Ascending aorta (tissue), 2 donors: Measurements from ENCODE around the gene COL1A2. TPM values are rescaled to one million over a fixed set of nuclear protein-coding genes. Genes with fewer than 3 reads are reported as not detected.

Experiments used
- DNase-seq, 2 donors: peaks; one replicate each; pipeline ENCODE4 v3.0.0-alpha.2; 2019; ENCODE audit warnings: low spot score in 2 of 2
- H3K27ac ChIP-seq, 2 donors: fragments of 200-600 bp; sonication (generic); one replicate each; pipeline ENCODE4 v1.5.1; 2016 to 2017; ENCODE audit warnings: mild to moderate bottlenecking in 1 of 2
- H3K27me3 ChIP-seq: fragments of 200-600 bp; sonication (generic); one replicate; pipeline ENCODE4 v1.5.1; 2017
- H3K36me3 ChIP-seq, 2 donors: fragments of 200-600 bp; sonication (generic); one replicate each; pipeline ENCODE4 v1.5.1; 2016
- H3K4me1 ChIP-seq, 2 donors: fragments of 200-600 bp; sonication (generic); one replicate each; pipeline ENCODE4 v1.5.1; 2016 to 2017; ENCODE audit warnings: mild to moderate bottlenecking in 1 of 2
- H3K4me3 ChIP-seq, 2 donors: fragments of 200-600 bp; sonication (generic); one replicate each; pipeline ENCODE4 v1.5.1; 2016 to 2017; ENCODE audit warnings: mild to moderate bottlenecking in 1 of 2
- H3K9me3 ChIP-seq, 2 donors: fragments of 200-600 bp; sonication (generic); one replicate each; pipeline ENCODE4 v1.5.1; 2016
- intact Hi-C: fragments of 100-400 bp; cut with DNase I; formaldehyde crosslinking; loops from one replicate; pipeline ENCODE4 v1.15.1; 2023
- total RNA-seq: library from RNA; depleted of rRNA; stranded (reverse); fragments of >200 nt; gene quantifications from one replicate; pipeline ENCODE4 v1.1.0, GENCODE V29; 2016
- TF ChIP-seq, protein P1 (sequence below), 3 experiments: fragments of 200-600 bp in 2 of 3; fragments of 450-650 bp in 1 of 3; sonication (generic) in 2 of 3; IDR thresholded peaks; one replicate each; pipeline ENCODE4 v1.5.1; 2016 to 2019; ENCODE audit warnings: antibody characterized with exemption in 3 of 3, mild to moderate bottlenecking in 1 of 3, moderate library complexity in 1 of 3

The COL1A2 gene
- 692 TPM for total RNA-seq

DNA sequence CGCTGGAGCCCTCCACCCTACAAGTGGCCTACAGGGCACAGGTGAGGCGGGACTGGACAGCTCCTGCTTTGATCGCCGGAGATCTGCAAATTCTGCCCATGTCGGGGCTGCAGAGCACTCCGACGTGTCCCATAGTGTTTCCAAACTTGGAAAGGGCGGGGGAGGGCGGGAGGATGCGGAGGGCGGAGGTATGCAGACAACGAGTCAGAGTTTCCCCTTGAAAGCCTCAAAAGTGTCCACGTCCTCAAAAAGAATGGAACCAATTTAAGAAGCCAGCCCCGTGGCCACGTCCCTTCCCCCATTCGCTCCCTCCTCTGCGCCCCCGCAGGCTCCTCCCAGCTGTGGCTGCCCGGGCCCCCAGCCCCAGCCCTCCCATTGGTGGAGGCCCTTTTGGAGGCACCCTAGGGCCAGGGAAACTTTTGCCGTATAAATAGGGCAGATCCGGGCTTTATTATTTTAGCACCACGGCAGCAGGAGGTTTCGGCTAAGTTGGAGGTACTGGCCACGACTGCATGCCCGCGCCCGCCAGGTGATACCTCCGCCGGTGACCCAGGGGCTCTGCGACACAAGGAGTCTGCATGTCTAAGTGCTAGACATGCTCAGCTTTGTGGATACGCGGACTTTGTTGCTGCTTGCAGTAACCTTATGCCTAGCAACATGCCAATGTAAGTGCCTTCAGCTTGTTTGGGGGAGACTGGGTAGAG is at the start of gene COL1A2:
TSS of gene COL1A2 (plus strand) at position 459 of the 704 bp plus-strand sequence. CDS start at position 596, 137 bp downstream.
- intact Hi-C loops, result loop anchor here (1.0 to 10.0 kb wide), 6 partner anchors 19 to 390 kb away; partner anchors contain the start of gene BET1
- TF ChIP-seq, protein P1, sequence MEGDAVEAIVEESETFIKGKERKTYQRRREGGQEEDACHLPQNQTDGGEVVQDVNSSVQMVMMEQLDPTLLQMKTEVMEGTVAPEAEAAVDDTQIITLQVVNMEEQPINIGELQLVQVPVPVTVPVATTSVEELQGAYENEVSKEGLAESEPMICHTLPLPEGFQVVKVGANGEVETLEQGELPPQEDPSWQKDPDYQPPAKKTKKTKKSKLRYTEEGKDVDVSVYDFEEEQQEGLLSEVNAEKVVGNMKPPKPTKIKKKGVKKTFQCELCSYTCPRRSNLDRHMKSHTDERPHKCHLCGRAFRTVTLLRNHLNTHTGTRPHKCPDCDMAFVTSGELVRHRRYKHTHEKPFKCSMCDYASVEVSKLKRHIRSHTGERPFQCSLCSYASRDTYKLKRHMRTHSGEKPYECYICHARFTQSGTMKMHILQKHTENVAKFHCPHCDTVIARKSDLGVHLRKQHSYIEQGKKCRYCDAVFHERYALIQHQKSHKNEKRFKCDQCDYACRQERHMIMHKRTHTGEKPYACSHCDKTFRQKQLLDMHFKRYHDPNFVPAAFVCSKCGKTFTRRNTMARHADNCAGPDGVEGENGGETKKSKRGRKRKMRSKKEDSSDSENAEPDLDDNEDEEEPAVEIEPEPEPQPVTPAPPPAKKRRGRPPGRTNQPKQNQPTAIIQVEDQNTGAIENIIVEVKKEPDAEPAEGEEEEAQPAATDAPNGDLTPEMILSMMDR (IDR thresholded peaks at IDR 0.05), result no peak
- DNase-seq, result peak; percentile 44 to 95

DNA sequence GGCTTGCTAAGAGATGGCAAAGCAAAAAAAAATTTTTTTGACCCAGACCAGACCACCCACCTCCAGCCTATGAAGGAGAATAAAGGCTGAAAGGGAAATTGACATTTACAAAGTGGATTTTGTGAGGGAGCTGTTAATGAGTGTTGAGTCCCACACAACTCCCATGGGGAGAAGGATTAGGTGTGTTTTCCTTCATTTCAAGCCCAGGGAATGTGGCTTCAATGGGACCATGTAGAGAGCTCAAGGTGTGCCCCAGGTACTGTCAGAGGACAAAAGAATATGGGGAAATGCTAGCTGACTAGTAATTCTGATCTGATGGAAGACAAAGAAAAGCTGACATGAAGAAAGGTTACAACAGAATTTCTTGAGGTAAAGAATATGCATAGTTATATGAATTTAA is 48.8 kb upstream of the COL1A2 start:
- intact Hi-C loops, result no loop called here
- Histone ChIP-seq H3K36me3 (no peaks in the 10 kb centered on the region), H3K27me3 (no peaks in the 10 kb centered on the region), H3K4me3 (no peak overlapping the region), H3K9me3 (no peaks in the 10 kb centered on the region), H3K27ac (no peak overlapping the region), H3K4me1 (peaks cover 0 to 18% of the 10 kb centered on the region in 2 donors)
- no peak for DNase-seq
- TF ChIP-seq, protein P1 (IDR thresholded peaks at IDR 0.05), result no peak

More for the DNA sequence above, at the start of gene COL1A2:
- H3K9me3 ChIP-seq, result no peaks in the 10 kb centered on the region
- H3K27me3 ChIP-seq, result no peaks in the 10 kb centered on the region
- H3K36me3 ChIP-seq, result peaks cover 11 to 17% of the 10 kb centered on the region in 2 donors
- peaks cover 3 to 32% of the 10 kb centered on the region in 2 donors for H3K4me1 ChIP-seq
- H3K27ac ChIP-seq, result peak within 1 kb of the TSS; percentile 91 to 97
- peak within 1 kb of the TSS; percentile 74 to 80 for H3K4me3 ChIP-seq

DNA sequence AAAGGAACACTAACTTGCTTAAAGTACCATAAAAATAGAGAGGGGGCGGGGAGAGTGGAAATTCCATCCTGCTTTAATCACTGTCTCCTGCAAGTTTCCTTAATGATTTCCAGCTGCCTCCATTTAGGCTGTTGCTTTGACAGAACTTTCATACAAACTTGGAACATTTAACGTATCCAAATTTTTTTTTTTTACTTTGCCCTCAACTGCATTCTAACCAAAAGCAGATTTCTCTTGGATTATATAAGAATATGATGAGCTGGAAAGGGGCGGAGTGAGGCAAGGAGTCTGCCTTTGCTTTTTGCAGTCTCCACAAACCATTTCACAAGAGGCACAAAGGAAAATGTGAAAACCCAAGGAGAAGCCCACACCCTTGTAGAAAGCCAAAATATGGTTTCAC is 46.6 kb upstream of the COL1A2 start:
- Histone ChIP-seq H3K4me3 (peak overlapping the region; percentile 20 to 36), H3K36me3 (no peaks in the 10 kb centered on the region), H3K27me3 (no peaks in the 10 kb centered on the region), H3K4me1 (peaks cover 0 to 18% of the 10 kb centered on the region in 2 donors), H3K27ac (peak overlapping the region; percentile 72 to 73), H3K9me3 (no peaks in the 10 kb centered on the region)
- intact Hi-C loops, result loop anchor here (2.0 kb wide), 2 partner anchors 21 to 47 kb away; partner anchors contain the start of gene COL1A2
- TF ChIP-seq, protein P1 (IDR thresholded peaks at IDR 0.05), result no peak
- peak in 1 of 2 donors; percentile 74 for DNase-seq

DNA sequence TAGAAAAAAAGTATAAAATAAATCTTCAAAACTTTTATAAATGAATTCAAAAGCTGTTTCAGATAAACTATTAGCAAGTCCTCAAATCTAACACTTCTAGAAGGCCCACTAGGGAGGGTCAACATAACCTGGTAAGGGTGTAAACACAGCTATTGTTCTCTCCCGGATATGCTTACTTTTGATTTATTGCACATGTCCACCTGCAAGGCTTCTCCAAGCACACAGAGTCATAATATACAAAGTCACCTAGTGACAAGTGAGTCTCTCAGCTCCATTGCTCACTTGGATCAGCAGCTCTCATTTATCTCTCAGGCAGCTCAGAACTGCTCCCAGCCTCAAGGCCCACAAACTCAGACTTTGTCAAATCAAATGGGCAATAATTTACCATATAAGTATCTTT is 44.0 kb upstream of the COL1A2 start:
- Histone ChIP-seq H3K27me3 (no peaks in the 10 kb centered on the region), H3K27ac (no peak overlapping the region), H3K4me3 (no peak overlapping the region), H3K36me3 (no peaks in the 10 kb centered on the region), H3K4me1 (peaks cover 8 to 25% of the 10 kb centered on the region in 2 donors), H3K9me3 (no peaks in the 10 kb centered on the region)
- TF ChIP-seq, protein P1 (IDR thresholded peaks at IDR 0.05), result no peak
- intact Hi-C loops, result no loop called here
- no peak for DNase-seq

DNA sequence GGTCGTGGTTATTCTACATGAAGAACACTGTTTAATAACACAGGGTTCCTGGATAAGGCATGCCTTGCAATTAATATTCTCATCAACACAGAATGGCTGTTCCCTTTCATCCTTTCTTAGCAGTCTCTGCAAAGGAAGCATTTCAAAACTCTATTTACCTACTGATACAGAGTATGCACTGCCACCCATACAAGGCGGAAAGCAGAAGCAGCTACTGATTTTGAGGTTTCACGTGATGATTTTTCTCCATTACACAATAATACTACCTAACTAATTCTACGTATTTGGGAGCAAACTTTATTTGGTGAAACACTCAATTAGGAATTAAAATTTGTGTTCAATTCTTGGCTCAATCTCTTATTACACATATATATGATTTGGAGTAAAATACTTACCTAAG is 43.0 kb upstream of the COL1A2 start:
- intact Hi-C loops, result no loop called here
- H3K9me3 ChIP-seq, result no peaks in the 10 kb centered on the region
- TF ChIP-seq, protein P1 (IDR thresholded peaks at IDR 0.05), result no peak
- peaks cover 9 to 25% of the 10 kb centered on the region in 2 donors for H3K4me1 ChIP-seq
- no peak for DNase-seq
- H3K4me3 ChIP-seq, result no peak overlapping the region
- no peaks in the 10 kb centered on the region for H3K36me3 ChIP-seq
- H3K27ac ChIP-seq, result no peak overlapping the region
- H3K27me3 ChIP-seq, result no peaks in the 10 kb centered on the region
